DND-41 (cell line): ENCODE results near the gene TRIM69.

Experiments used
- ATAC-seq: fragments of 200-7000 bp; cut with Tn5 transposase; 3 replicates; pipeline ENCODE4 v1.9.1; 2021; ENCODE audit warnings: low read depth; ENCODE audit not compliant: insufficient read depth
- DNase-seq: peaks from one replicate; pipeline ENCODE4 v3.0.0-alpha.2; 2020
- H2AFZ ChIP-seq: 2 replicates; pipeline ENCODE4 v1.6.0; 2012; ENCODE audit warnings: low read depth, low read length
- H3K27ac ChIP-seq: 2 replicates; pipeline ENCODE4 v1.5.1; 2012; ENCODE audit warnings: low read length, inconsistent platforms
- H3K27me3 ChIP-seq: fragments of 200-600 bp; sonication (generic); 2 replicates; pipeline ENCODE4 v1.6.0; 2012; ENCODE audit warnings: low read length, mild to moderate bottlenecking, inconsistent platforms; ENCODE audit not compliant: insufficient read depth, poor library complexity
- H3K36me3 ChIP-seq: 2 replicates; pipeline ENCODE4 v1.5.1; 2012; ENCODE audit warnings: low read length, inconsistent platforms; ENCODE audit not compliant: insufficient read depth
- H3K4me1 ChIP-seq: 2 replicates; pipeline ENCODE4 v1.5.1; 2012; ENCODE audit warnings: mild to moderate bottlenecking, low read length; ENCODE audit not compliant: insufficient read depth
- H3K4me2 ChIP-seq: 2 replicates; pipeline ENCODE4 v1.6.0; 2012; ENCODE audit warnings: mild to moderate bottlenecking, moderate library complexity, low read length, inconsistent platforms; ENCODE audit not compliant: insufficient read depth
- H3K4me3 ChIP-seq, 2 experiments: fragments of 200-600 bp in 1 of 2; shearing (Covaris generic) in 1 of 2; 2 replicates each; pipeline ENCODE4 v1.5.1; 2012 to 2016; ENCODE audit warnings: inconsistent platforms in 2 of 2, low read length in 2 of 2, mild to moderate bottlenecking in 2 of 2, low read depth in 1 of 2, moderate library complexity in 1 of 2
- H3K79me2 ChIP-seq: 2 replicates; pipeline ENCODE4 v1.6.0; 2012; ENCODE audit warnings: low read length, inconsistent platforms; ENCODE audit not compliant: insufficient read depth
- H3K9ac ChIP-seq: 2 replicates; pipeline ENCODE4 v1.6.0; 2012; ENCODE audit warnings: low read depth, mild to moderate bottlenecking, inconsistent platforms, low read length, moderate library complexity
- H3K9me3 ChIP-seq: 2 replicates; pipeline ENCODE4 v1.5.1; 2012; ENCODE audit warnings: low read length, moderate library complexity, mild to moderate bottlenecking, inconsistent platforms; ENCODE audit not compliant: insufficient read depth, severe bottlenecking
- H4K20me1 ChIP-seq: 2 replicates; pipeline ENCODE4 v1.6.0; 2012; ENCODE audit warnings: low read length; ENCODE audit not compliant: insufficient read depth
- CTCF ChIP-seq: IDR thresholded peaks from 2 replicates; pipeline ENCODE4 v1.5.1; 2012; ENCODE audit warnings: borderline replicate concordance, low read length, moderate library complexity, mild to moderate bottlenecking; ENCODE audit not compliant: poor library complexity, severe bottlenecking; ENCODE audit errors: extremely low read depth
- EZH2 ChIP-seq: IDR thresholded peaks from 3 replicates; pipeline ENCODE4 v1.6.1; 2012; ENCODE audit warnings: borderline replicate concordance, low read depth, mild to moderate bottlenecking, moderate library complexity, low read length, inconsistent platforms; ENCODE audit not compliant: severe bottlenecking

TRIM69 gene

GRCh38 chr15:44775953-44776352 is 39.6 kb downstream of the TRIM69 start:
- H3K36me3 ChIP-seq: no peaks in the 10 kb centered on the region
- peaks cover 4% of the 10 kb centered on the region for H3K9me3 ChIP-seq
- DNase-seq (no peak), ATAC-seq (no peak)
- H3K9ac ChIP-seq: no peak overlapping the region
- H2AFZ ChIP-seq: peak overlapping the region; percentile 45; the same call in 1 of the 2 replicates
- TF ChIP-seq EZH2 (no peak), CTCF (no peak)
- no peak overlapping the region for H3K4me3 ChIP-seq
- no peaks in the 10 kb centered on the region for H3K79me2 ChIP-seq
- H3K4me2 ChIP-seq: no peak overlapping the region
- H4K20me1 ChIP-seq: no peaks in the 10 kb centered on the region
- no peaks in the 10 kb centered on the region for H3K4me1 ChIP-seq
- H3K27ac ChIP-seq: no peak overlapping the region
- no peaks in the 10 kb centered on the region for H3K27me3 ChIP-seq

DNA sequence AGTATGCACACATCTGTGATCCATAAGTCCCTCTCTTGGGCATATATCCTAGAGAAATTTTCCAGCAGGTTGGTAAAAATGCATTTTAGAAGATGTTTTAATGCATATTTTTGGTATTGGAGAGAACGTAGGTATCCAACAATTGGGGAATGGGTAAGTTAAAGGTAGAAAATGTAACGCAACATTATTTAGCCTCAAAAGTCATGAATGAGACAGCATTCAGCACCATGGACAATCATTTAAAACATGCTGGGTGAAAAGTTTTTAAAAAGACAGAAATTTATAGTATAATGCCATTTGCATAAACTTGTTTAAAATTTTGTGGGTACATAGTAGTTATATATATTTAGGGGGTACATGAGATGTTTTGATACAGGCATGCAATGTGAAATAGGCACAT is 43.4 kb downstream of the TRIM69 start:
- Histone ChIP-seq H3K9me3 (no peaks in the 10 kb centered on the region), H3K36me3 (no peaks in the 10 kb centered on the region)
- TF ChIP-seq EZH2: no peak
- no peak for TF ChIP-seq CTCF

DNA sequence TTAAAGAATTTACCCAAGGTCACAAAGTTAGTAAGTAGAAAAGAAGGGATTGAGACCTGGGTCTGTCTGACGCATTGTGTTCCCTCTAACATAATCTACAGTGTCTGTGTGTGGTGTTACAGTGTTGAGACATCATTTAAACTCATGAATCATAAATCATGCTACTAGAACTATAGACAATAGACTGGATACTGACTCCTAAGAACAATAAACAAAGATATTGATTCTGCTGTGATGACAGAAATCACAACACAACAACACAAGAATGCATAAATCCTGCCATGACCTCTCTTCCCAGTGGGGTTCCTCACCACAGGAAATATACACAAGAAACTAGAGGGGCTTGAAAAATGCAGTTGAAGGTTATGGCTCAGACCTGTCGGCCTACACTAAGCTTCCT is 44.3 kb downstream of the TRIM69 start:
- H3K79me2 ChIP-seq: no peaks in the 10 kb centered on the region
- no peaks in the 10 kb centered on the region for H3K36me3 ChIP-seq
- H3K4me1 ChIP-seq: peaks cover 10% of the 10 kb centered on the region
- DNase-seq: no peak
- H3K9ac ChIP-seq: no peak overlapping the region
- H3K4me2 ChIP-seq: no peak overlapping the region
- H3K27me3 ChIP-seq: no peaks in the 10 kb centered on the region
- ATAC-seq: no peak
- H2AFZ ChIP-seq: no peak overlapping the region
- H3K9me3 ChIP-seq: no peaks in the 10 kb centered on the region
- no peaks in the 10 kb centered on the region for H4K20me1 ChIP-seq
- H3K27ac ChIP-seq: no peak overlapping the region
- H3K4me3 ChIP-seq: no peak overlapping the region
- no peak for TF ChIP-seq CTCF
- no peak for TF ChIP-seq EZH2

More for the DNA sequence above, 43.4 kb downstream of the TRIM69 start:
- H4K20me1 ChIP-seq: no peaks in the 10 kb centered on the region
- no peaks in the 10 kb centered on the region for H3K27me3 ChIP-seq
- no peak overlapping the region for H3K9ac ChIP-seq
- H3K79me2 ChIP-seq: no peaks in the 10 kb centered on the region
- H3K4me2 ChIP-seq: no peak overlapping the region
- DNase-seq (no peak), ATAC-seq (no peak)
- peaks cover 5% of the 10 kb centered on the region for H3K4me1 ChIP-seq
- no peak overlapping the region for H2AFZ ChIP-seq
- H3K4me3 ChIP-seq: no peak overlapping the region
- H3K27ac ChIP-seq: no peak overlapping the region
